Type B pancreatic cell (in vitro differentiated cells): ENCODE results near the gene DISP2. TPM values are rescaled to one million over a fixed set of nuclear protein-coding genes. Genes with fewer than 3 reads are reported as not detected.

Source experiments
- DNase-seq: peaks from one replicate; pipeline ENCODE4 v3.0.0; 2021; ENCODE audit warnings: mixed read lengths; ENCODE audit not compliant: unreplicated experiment; ENCODE audit errors: extremely low spot score
- H3K27ac Mint-ChIP-seq: 2 replicates; pipeline ENCODE4 v1.8.0; 2021; ENCODE audit warnings: mild to moderate bottlenecking, mixed read lengths
- H3K27me3 Mint-ChIP-seq: 2 replicates; pipeline ENCODE4 v1.8.0; 2021; ENCODE audit warnings: mixed read lengths
- H3K36me3 Mint-ChIP-seq: 2 replicates; pipeline ENCODE4 v1.8.0; 2021; ENCODE audit warnings: mixed read lengths
- H3K4me1 Mint-ChIP-seq: one replicate; pipeline ENCODE4 v1.8.0; 2021; ENCODE audit warnings: mixed read lengths; ENCODE audit not compliant: unreplicated experiment
- H3K4me3 Mint-ChIP-seq: 2 replicates; pipeline ENCODE4 v1.8.0; 2021; ENCODE audit warnings: mild to moderate bottlenecking, mixed read lengths
- H3K9me3 Mint-ChIP-seq: 2 replicates; pipeline ENCODE4 v1.8.0; 2021; ENCODE audit warnings: mixed read lengths
- CTCF ChIP-seq: fragments of 200-600 bp; sonication (generic); conservative IDR thresholded peaks from 2 replicates; pipeline ENCODE4 v1.5.0; 2021; ENCODE audit warnings: antibody characterized with exemption, mild to moderate bottlenecking
- total RNA-seq: library from RNA; stranded (reverse); gene quantifications from 2 replicates; pipeline ENCODE4 v1.2.1, GENCODE V29; 2021; ENCODE audit warnings: low replicate concordance

Gene DISP2
- total RNA-seq, 1 donor from 2014 or later = 1.8 TPM

GRCh38 chr15:40365016-40365415 lies 7.0 kb downstream of the DISP2 start:
- no peak for TF ChIP-seq CTCF
- peaks cover 75% of the 10 kb centered on the region for H3K27me3 Mint-ChIP-seq

DNA sequence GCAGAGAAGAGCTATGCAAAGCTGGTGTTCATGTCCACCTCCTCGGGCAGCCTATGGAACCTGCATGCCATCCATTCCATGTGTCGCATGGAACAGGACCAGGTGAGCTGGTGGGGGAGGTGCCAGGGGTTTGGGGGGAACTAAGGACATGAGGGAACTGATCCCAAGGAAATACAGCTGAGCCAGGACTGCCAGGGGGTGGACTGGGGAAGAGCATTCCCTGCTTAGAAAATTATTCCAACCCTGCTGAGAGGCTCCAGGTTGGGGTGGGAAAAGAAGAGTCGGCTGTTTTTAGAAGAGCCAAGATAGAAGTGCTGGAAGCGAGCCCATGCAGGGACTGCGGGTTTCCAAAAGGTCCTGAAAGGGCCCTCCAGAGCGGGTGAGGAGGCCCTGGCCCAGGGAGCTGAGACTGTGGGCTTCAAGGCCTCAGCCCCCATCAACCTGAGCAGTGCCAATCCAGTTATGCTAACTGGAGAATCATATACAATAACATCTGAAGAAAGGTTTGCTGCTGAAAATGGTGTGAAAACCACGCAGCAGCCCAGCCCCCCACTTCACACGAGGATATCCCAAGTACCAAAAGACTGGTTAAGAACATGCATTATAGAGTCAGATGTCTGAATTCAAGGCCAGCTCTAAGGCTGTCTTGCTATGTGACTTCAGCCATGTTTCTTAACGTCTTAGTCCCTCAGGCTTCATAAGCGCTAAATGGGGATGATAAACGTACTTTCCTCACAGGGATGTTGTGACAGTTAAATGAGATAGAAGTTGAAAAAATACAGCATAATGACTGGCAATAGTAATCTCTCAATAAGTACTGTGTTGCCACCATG lies 7.8 kb downstream of the DISP2 start:
- H3K4me1 Mint-ChIP-seq = no peaks in the 10 kb centered on the region
- no peaks in the 10 kb centered on the region for H3K36me3 Mint-ChIP-seq
- no peaks in the 10 kb centered on the region for H3K9me3 Mint-ChIP-seq
- no peak for DNase-seq
- H3K27ac Mint-ChIP-seq = no peak overlapping the region
- no peak for TF ChIP-seq CTCF
- peaks cover 69% of the 10 kb centered on the region for H3K27me3 Mint-ChIP-seq
- H3K4me3 Mint-ChIP-seq = no peak overlapping the region

More at GRCh38 chr15:40365016-40365415, 7.0 kb downstream of the DISP2 start:
- Mint-ChIP-seq H3K9me3 (no peaks in the 10 kb centered on the region), H3K36me3 (no peaks in the 10 kb centered on the region), H3K27ac (no peak overlapping the region), H3K4me3 (no peak overlapping the region), H3K4me1 (no peaks in the 10 kb centered on the region)
- no peak for DNase-seq

- Mint-ChIP-seq H3K4me3 (no peak overlapping the region), H3K4me1 (no peaks in the 10 kb centered on the region), H3K9me3 (no peaks in the 10 kb centered on the region), H3K27ac (no peak overlapping the region), H3K36me3 (no peaks in the 10 kb centered on the region), H3K27me3 (peaks cover 69% of the 10 kb centered on the region)
- no peak for TF ChIP-seq CTCF
- DNase-seq = no peak
These were observed 8.7 kb downstream of the DISP2 start for GRCh38 chr15:40366457-40367370.

DNA sequence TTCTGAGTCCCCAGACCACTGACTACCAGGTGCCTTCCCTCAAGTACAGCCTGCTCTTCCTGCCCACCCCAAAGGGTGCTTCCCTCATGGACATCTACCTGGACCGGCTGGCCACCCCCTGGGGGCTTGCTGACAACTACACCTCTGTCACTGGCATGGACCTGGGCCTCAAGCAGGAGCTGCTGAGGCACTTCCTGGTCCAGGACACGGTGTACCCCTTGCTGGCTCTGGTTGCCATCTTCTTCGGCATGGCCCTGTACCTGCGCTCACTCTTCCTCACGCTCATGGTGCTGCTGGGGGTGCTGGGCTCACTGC lies 9.3 kb downstream of the DISP2 start:
- no peaks in the 10 kb centered on the region for H3K36me3 Mint-ChIP-seq
- no peaks in the 10 kb centered on the region for H3K4me1 Mint-ChIP-seq
- H3K27ac Mint-ChIP-seq = no peak overlapping the region
- no peak overlapping the region for H3K4me3 Mint-ChIP-seq
- no peak for TF ChIP-seq CTCF
- no peaks in the 10 kb centered on the region for H3K9me3 Mint-ChIP-seq
- H3K27me3 Mint-ChIP-seq = peaks cover 63% of the 10 kb centered on the region
- no peak for DNase-seq

DNA sequence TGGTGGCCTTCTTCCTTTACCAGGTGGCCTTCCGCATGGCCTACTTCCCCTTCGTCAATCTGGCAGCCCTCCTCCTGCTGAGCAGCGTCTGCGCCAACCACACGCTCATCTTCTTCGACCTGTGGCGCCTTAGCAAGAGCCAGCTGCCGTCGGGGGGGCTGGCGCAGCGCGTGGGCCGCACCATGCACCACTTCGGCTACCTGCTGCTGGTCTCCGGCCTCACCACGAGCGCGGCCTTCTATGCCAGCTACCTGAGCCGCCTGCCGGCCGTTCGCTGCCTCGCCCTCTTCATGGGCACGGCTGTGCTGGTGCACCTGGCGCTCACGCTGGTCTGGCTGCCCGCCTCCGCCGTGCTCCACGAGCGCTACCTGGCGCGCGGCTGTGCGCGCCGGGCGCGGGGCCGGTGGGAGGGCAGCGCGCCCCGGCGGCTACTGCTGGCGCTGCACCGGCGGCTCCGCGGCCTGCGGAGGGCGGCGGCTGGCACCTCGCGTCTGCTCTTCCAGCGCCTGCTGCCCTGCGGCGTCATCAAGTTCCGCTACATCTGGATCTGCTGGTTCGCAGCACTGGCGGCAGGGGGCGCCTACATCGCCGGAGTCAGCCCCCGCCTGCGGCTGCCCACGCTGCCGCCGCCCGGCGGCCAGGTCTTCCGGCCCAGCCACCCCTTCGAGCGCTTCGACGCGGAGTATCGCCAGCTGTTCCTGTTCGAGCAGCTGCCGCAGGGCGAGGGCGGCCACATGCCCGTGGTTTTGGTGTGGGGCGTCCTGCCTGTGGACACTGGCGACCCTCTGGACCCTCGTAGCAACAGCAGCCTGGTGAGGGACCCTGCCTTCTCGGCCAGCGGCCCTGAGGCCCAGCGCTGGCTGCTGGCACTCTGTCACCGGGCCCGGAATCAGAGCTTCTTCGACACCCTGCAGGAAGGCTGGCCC lies 9.9 kb downstream of the DISP2 start:
- peak; percentile 90 for TF ChIP-seq CTCF
- Mint-ChIP-seq H3K4me1 (no peaks in the 10 kb centered on the region), H3K4me3 (no peak overlapping the region), H3K36me3 (no peaks in the 10 kb centered on the region), H3K9me3 (no peaks in the 10 kb centered on the region), H3K27me3 (peaks cover 57% of the 10 kb centered on the region), H3K27ac (no peak overlapping the region)
- DNase-seq = peak; percentile 87
